NCI-H526 (cell line): Measurements from ENCODE around the gene MRTFA.

Experiments used
- DNase-seq, 2 experiments: peaks; one replicate each; lab custom pipeline; 2025; lab: John Stamatoyannopoulos, UW

MRTFA gene

GRCh38 chr22:40426594-40427333 is 209.8 kb downstream of the MRTFA start:
- no peak for DNase-seq

- no peak for DNase-seq
Observed at GRCh38 chr22:40425082-40425481, 211.4 kb downstream of the MRTFA start.

GRCh38 chr22:40423882-40424640 is 212.5 kb downstream of the MRTFA start:
- no peak for DNase-seq

- no peak for DNase-seq
Observed at GRCh38 chr22:40423310-40423688, 213.2 kb downstream of the MRTFA start.

- DNase-seq, result no peak
Observed at GRCh38 chr22:40422558-40423309, 213.8 kb downstream of the MRTFA start.

GRCh38 chr22:40421941-40422340 is 214.6 kb downstream of the MRTFA start:
- DNase-seq, result no peak

GRCh38 chr22:40421082-40421350 is 215.5 kb downstream of the MRTFA start:
- DNase-seq, result no peak

GRCh38 chr22:40420341-40421081 is 216.0 kb downstream of the MRTFA start:
- no peak for DNase-seq

- DNase-seq, result no peak
Observed at GRCh38 chr22:40419718-40420117, 216.8 kb downstream of the MRTFA start.

GRCh38 chr22:40418366-40419201 is 217.9 kb downstream of the MRTFA start:
- no peak for DNase-seq

- no peak for DNase-seq
Observed at GRCh38 chr22:40417881-40418280, 218.6 kb downstream of the MRTFA start.

- DNase-seq, result no peak
Observed at GRCh38 chr22:40417041-40417440, 219.5 kb downstream of the MRTFA start.

GRCh38 chr22:40416636-40417035 is 219.9 kb downstream of the MRTFA start:
- DNase-seq, result no peak

- no peak for DNase-seq
Observed at GRCh38 chr22:40416267-40416570, 220.3 kb downstream of the MRTFA start.

GRCh38 chr22:40415531-40416266 is 220.8 kb downstream of the MRTFA start:
- no peak for DNase-seq

GRCh38 chr22:40414838-40415505 is 221.5 kb downstream of the MRTFA start:
- peak; percentile 13 to 43 for DNase-seq

- no peak for DNase-seq
Observed at GRCh38 chr22:40414311-40414710, 222.2 kb downstream of the MRTFA start.

GRCh38 chr22:40413873-40414272 is 222.6 kb downstream of the MRTFA start:
- no peak for DNase-seq

- DNase-seq, result no peak
Observed at GRCh38 chr22:40412441-40412840, 224.1 kb downstream of the MRTFA start.

GRCh38 chr22:40411506-40411861 is 225.0 kb downstream of the MRTFA start:
- DNase-seq, result no peak
